DOHH2 (cell line): ENCODE measurements around the gene CCDC88C.

Experiments
- H3F3A ChIP-seq: fragments of 200-600 bp; sonication (generic), shearing (Covaris generic); 2 replicates; pipeline ENCODE4 v1.6.0; 2016; ENCODE audit warnings: antibody characterized with exemption, mild to moderate bottlenecking; ENCODE audit not compliant: control insufficient read depth, insufficient read depth
- H3K27ac ChIP-seq: fragments of 200-600 bp; sonication (generic); 2 replicates; pipeline ENCODE4 v1.5.1; 2014; ENCODE audit warnings: low read depth, mild to moderate bottlenecking, low read length, moderate library complexity
- H3K27me3 ChIP-seq: fragments of 200-600 bp; sonication (generic); 2 replicates; pipeline ENCODE4 v1.6.1; 2014; ENCODE audit warnings: mild to moderate bottlenecking, low read length, mixed read lengths; ENCODE audit not compliant: control insufficient read depth
- H3K36me3 ChIP-seq: fragments of 200-600 bp; sonication (generic); 2 replicates; pipeline ENCODE4 v1.6.1; 2014; ENCODE audit warnings: mild to moderate bottlenecking, low read length, moderate library complexity, mixed read lengths; ENCODE audit not compliant: control insufficient read depth
- H3K4me1 ChIP-seq: fragments of 200-600 bp; sonication (generic); 2 replicates; pipeline ENCODE4 v1.6.1; 2014; ENCODE audit warnings: mild to moderate bottlenecking, low read length, mixed read lengths; ENCODE audit not compliant: control insufficient read depth
- H3K4me2 ChIP-seq: fragments of 200-600 bp; sonication (generic); 2 replicates; pipeline ENCODE4 v1.6.0; 2014; ENCODE audit warnings: mild to moderate bottlenecking, low read length, moderate library complexity
- H3K4me3 ChIP-seq: fragments of 200-600 bp; sonication (generic); 2 replicates; pipeline ENCODE4 v1.5.1; 2014; ENCODE audit warnings: mild to moderate bottlenecking, low read length, mixed read lengths
- H3K79me2 ChIP-seq: fragments of 200-600 bp; sonication (generic); 2 replicates; pipeline ENCODE4 v1.6.1; 2014; ENCODE audit warnings: mild to moderate bottlenecking, low read length, mixed read lengths; ENCODE audit not compliant: control insufficient read depth
- H3K9me2 ChIP-seq: fragments of 200-600 bp; sonication (generic); replicated peaks from 2 replicates; pipeline ENCODE4 v1.6.1; 2014; ENCODE audit warnings: mild to moderate bottlenecking, low read length, mixed read lengths; ENCODE audit not compliant: control insufficient read depth
- H3K9me3 ChIP-seq: fragments of 200-600 bp; sonication (generic); 2 replicates; pipeline ENCODE4 v1.6.1; 2014; ENCODE audit warnings: antibody characterized with exemption, low read length, mixed read lengths; ENCODE audit not compliant: control insufficient read depth, insufficient read depth
- H4K20me1 ChIP-seq: fragments of 200-600 bp; sonication (generic); 2 replicates; pipeline ENCODE4 v1.6.0; 2014; ENCODE audit warnings: low read depth, mild to moderate bottlenecking, antibody characterized with exemption, low read length, moderate library complexity; ENCODE audit not compliant: control insufficient read depth, insufficient read depth
- CTCF ChIP-seq: fragments of 200-600 bp; sonication (generic); IDR thresholded peaks from one replicate; pipeline ENCODE4 v1.5.1; 2014; ENCODE audit warnings: antibody characterized with exemption, mild to moderate bottlenecking, low read depth, low read length; ENCODE audit not compliant: poor library complexity, severe bottlenecking
- EZH2phosphoT487 ChIP-seq: fragments of 200-600 bp; sonication (generic); IDR thresholded peaks from 2 replicates; pipeline ENCODE4 v1.6.1; 2017; ENCODE audit warnings: borderline replicate concordance, mild to moderate bottlenecking, antibody characterized with exemption, low read length, moderate library complexity, mixed read lengths

The CCDC88C gene

GRCh38 chr14:91273273-91273884 lies 144.2 kb downstream of the CCDC88C start:
- Histone ChIP-seq H3K9me3 (no peaks in the 10 kb centered on the region), H3K27me3 (no peaks in the 10 kb centered on the region), H3K79me2 (no peaks in the 10 kb centered on the region), H3K4me2 (no peak overlapping the region), H3F3A (no peaks in the 10 kb centered on the region), H3K36me3 (peaks cover 78% of the 10 kb centered on the region), H3K27ac (no peak overlapping the region), H3K9me2 (no peaks in the 10 kb centered on the region), H3K4me1 (peaks cover 10% of the 10 kb centered on the region), H4K20me1 (no peaks in the 10 kb centered on the region), H3K4me3 (no peak overlapping the region)
- no peak for TF ChIP-seq CTCF
- no peak for TF ChIP-seq EZH2phosphoT487

GRCh38 chr14:91272341-91273272 lies 145.0 kb downstream of the CCDC88C start:
- no peak for TF ChIP-seq EZH2phosphoT487
- TF ChIP-seq CTCF = no peak

GRCh38 chr14:91271639-91272038 lies 146.0 kb downstream of the CCDC88C start:
- H3K36me3 ChIP-seq = peaks cover 63% of the 10 kb centered on the region
- no peak overlapping the region for H3K27ac ChIP-seq
- H4K20me1 ChIP-seq = no peaks in the 10 kb centered on the region
- no peaks in the 10 kb centered on the region for H3K79me2 ChIP-seq
- H3K27me3 ChIP-seq = no peaks in the 10 kb centered on the region
- no peaks in the 10 kb centered on the region for H3K4me1 ChIP-seq
- no peaks in the 10 kb centered on the region for H3K9me2 ChIP-seq
- H3F3A ChIP-seq = peaks cover 5% of the 10 kb centered on the region
- TF ChIP-seq EZH2phosphoT487 = no peak
- TF ChIP-seq CTCF = no peak
- H3K4me3 ChIP-seq = no peak overlapping the region
- no peak overlapping the region for H3K4me2 ChIP-seq
- H3K9me3 ChIP-seq = no peaks in the 10 kb centered on the region

More at GRCh38 chr14:91272341-91273272, 145.0 kb downstream of the CCDC88C start:
- Histone ChIP-seq H3K4me1 (peaks cover 3% of the 10 kb centered on the region), H3K27ac (no peak overlapping the region), H3K4me2 (no peak overlapping the region), H3K4me3 (no peak overlapping the region), H3K9me3 (no peaks in the 10 kb centered on the region), H3K9me2 (no peaks in the 10 kb centered on the region), H3K36me3 (peaks cover 73% of the 10 kb centered on the region), H3K79me2 (no peaks in the 10 kb centered on the region), H3K27me3 (no peaks in the 10 kb centered on the region), H3F3A (no peaks in the 10 kb centered on the region), H4K20me1 (no peaks in the 10 kb centered on the region)
